Measurements from ENCODE around the gene NT5M. TPM values are rescaled to one million over a fixed set of nuclear protein-coding genes. Genes with fewer than 3 reads are reported as not detected.

NT5M gene
- total RNA-seq, 1 experiment from 2014 or later: 8.6 TPM

- Histone ChIP-seq H3K79me2 (ENCODE audit: low read length) (peaks cover 5% of the 10 kb centered on the region), H3K9me3 (ENCODE audit: low read length) (no peaks in the 10 kb centered on the region), H3K4me3 (ENCODE audit: low read length) (no peak overlapping the region), H3K9ac (ENCODE audit: low read length) (no peak overlapping the region), H3K36me3 (ENCODE audit: low read depth, low read length) (no peaks in the 10 kb centered on the region), H3F3A (ENCODE audit: low read length, unreplicated experiment) (no peaks in the 10 kb centered on the region), H4K20me1 (ENCODE audit: low read length) (no peaks in the 10 kb centered on the region), H3K4me2 (ENCODE audit: low read length) (no peak overlapping the region), H3K27me3 (ENCODE audit: low read length) (no peaks in the 10 kb centered on the region), H3K9me2 (replicated peaks; ENCODE audit: low read length) (no peaks in the 10 kb centered on the region), H3K27ac (ENCODE audit: low read length) (no peak overlapping the region), H2AFZ (ENCODE audit: low read length) (no peak overlapping the region), H3K4me1 (ENCODE audit: insufficient read depth, low read length) (peaks cover 13% of the 10 kb centered on the region)
- no peak for TF ChIP-seq EZH2phosphoT487 (IDR thresholded peaks at IDR 0.05; ENCODE audit: borderline replicate concordance, low read length)
- no peak for TF ChIP-seq EZH2 (IDR thresholded peaks at IDR 0.05; ENCODE audit: low read length, unreplicated experiment)
- TF ChIP-seq CTCF (conservative IDR thresholded peaks at IDR 0.05; ENCODE audit: low read depth, low read length): no peak
- no peak for DNase-seq
- intact Hi-C loops (cut with micrococcal nuclease): no loop called here
- no TSS peak for BruUV-seq (replicated peaks)
- no peak for ATAC-seq
- ChIA-PET POLR2A (ENCODE audit: unreplicated experiment) (interaction anchor here (0.5 kb wide), 1 partner anchor 311 kb away, joined by 3 read pairs; no protein-coding TSS in a partner anchor), CTCF (no interaction called here)
Measured at GRCh38 chr17:17305281-17305801, 2.2 kb downstream of the NT5M start.

GRCh38 chr17:17309356-17309755, 6.2 kb downstream of the NT5M start:
- intact Hi-C loops (cut with micrococcal nuclease): no loop called here
- no peaks in the 10 kb centered on the region for H4K20me1 ChIP-seq (ENCODE audit: low read length)
- H3K79me2 ChIP-seq (ENCODE audit: low read length): 0 out of 2 replicates have a peak, but pooled peaks cover under 1% of the 10 kb centered on the region
- no peak overlapping the region for H3K27ac ChIP-seq (ENCODE audit: low read length)
- no peak overlapping the region for H3K4me3 ChIP-seq (ENCODE audit: low read length)
- DNase-seq: no peak
- no peak overlapping the region for H3K4me2 ChIP-seq (ENCODE audit: low read length)
- BruUV-seq (replicated peaks): no TSS peak
- no peak overlapping the region for H3K9ac ChIP-seq (ENCODE audit: low read length)
- no peaks in the 10 kb centered on the region for H3K36me3 ChIP-seq (ENCODE audit: low read depth, low read length)
- no peak for TF ChIP-seq CTCF (conservative IDR thresholded peaks at IDR 0.05; ENCODE audit: low read depth, low read length)
- TF ChIP-seq EZH2 (IDR thresholded peaks at IDR 0.05; ENCODE audit: low read length, unreplicated experiment): no peak
- TF ChIP-seq EZH2phosphoT487 (IDR thresholded peaks at IDR 0.05; ENCODE audit: borderline replicate concordance, low read length): no peak
- H3K27me3 ChIP-seq (ENCODE audit: low read length): no peaks in the 10 kb centered on the region
- no peaks in the 10 kb centered on the region for H3K9me3 ChIP-seq (ENCODE audit: low read length)
- H3F3A ChIP-seq (ENCODE audit: low read length, unreplicated experiment): no peaks in the 10 kb centered on the region
- POLR2A ChIA-PET (ENCODE audit: unreplicated experiment): no interaction called here
- no peak for ATAC-seq
- no peaks in the 10 kb centered on the region for H3K9me2 ChIP-seq (replicated peaks; ENCODE audit: low read length)
- no peak overlapping the region for H2AFZ ChIP-seq (ENCODE audit: low read length)
- H3K4me1 ChIP-seq (ENCODE audit: insufficient read depth, low read length): peaks cover 2% of the 10 kb centered on the region
- CTCF ChIA-PET: no interaction called here

GRCh38 chr17:17313350-17313991, 10.3 kb downstream of the NT5M start:
- no peaks in the 10 kb centered on the region for H4K20me1 ChIP-seq (ENCODE audit: low read length)
- H3K79me2 ChIP-seq (ENCODE audit: low read length): no peaks in the 10 kb centered on the region
- BruUV-seq (replicated peaks): no TSS peak
- H3K9ac ChIP-seq (ENCODE audit: low read length): no peak overlapping the region
- intact Hi-C loops (cut with micrococcal nuclease): no loop called here
- H3K9me3 ChIP-seq (ENCODE audit: low read length): no peaks in the 10 kb centered on the region
- H2AFZ ChIP-seq (ENCODE audit: low read length): peak overlapping the region; percentile 41; the same call in 1 of the 2 replicates
- peak; percentile 49; the same call in 1 of the 2 replicates for ATAC-seq
- CTCF ChIA-PET: no interaction called here
- POLR2A ChIA-PET (ENCODE audit: unreplicated experiment): no interaction called here
- H3K36me3 ChIP-seq (ENCODE audit: low read depth, low read length): no peaks in the 10 kb centered on the region
- H3K4me1 ChIP-seq (ENCODE audit: insufficient read depth, low read length): no peaks in the 10 kb centered on the region
- no peak for TF ChIP-seq EZH2phosphoT487 (IDR thresholded peaks at IDR 0.05; ENCODE audit: borderline replicate concordance, low read length)
- TF ChIP-seq CTCF (conservative IDR thresholded peaks at IDR 0.05; ENCODE audit: low read depth, low read length): peak; percentile 74
- no peak for TF ChIP-seq EZH2 (IDR thresholded peaks at IDR 0.05; ENCODE audit: low read length, unreplicated experiment)
- H3K27ac ChIP-seq (ENCODE audit: low read length): no peak overlapping the region
- peak; percentile 60 for DNase-seq
- no peak overlapping the region for H3K4me3 ChIP-seq (ENCODE audit: low read length)
- H3K4me2 ChIP-seq (ENCODE audit: low read length): no peak overlapping the region
- H3K9me2 ChIP-seq (replicated peaks; ENCODE audit: low read length): no peaks in the 10 kb centered on the region
- H3F3A ChIP-seq (ENCODE audit: low read length, unreplicated experiment): no peaks in the 10 kb centered on the region
- no peaks in the 10 kb centered on the region for H3K27me3 ChIP-seq (ENCODE audit: low read length)
